ENCODE data around the gene CREBBP.

CREBBP gene

GRCh38 chr16:3734758-3735221 lies 145.7 kb downstream of the CREBBP start:
- no peak for TF ChIP-seq POLR2AphosphoS5 (IDR thresholded peaks at IDR 0.05; ENCODE audit: low read depth, low read length)
- no peak for TF ChIP-seq TAF1 (IDR thresholded peaks at IDR 0.05; ENCODE audit: borderline replicate concordance, low read depth, low read length)
- TF ChIP-seq POLR2A (IDR thresholded peaks at IDR 0.05; ENCODE audit: low read depth, low read length): no peak
- FAIRE-seq (no peak), DNase-seq (ENCODE audit: insufficient read length) (no peak)

GRCh38 chr16:3734084-3734757 lies 146.3 kb downstream of the CREBBP start:
- FAIRE-seq: no peak
- TF ChIP-seq TAF1 (IDR thresholded peaks at IDR 0.05; ENCODE audit: borderline replicate concordance, low read depth, low read length) (no peak), POLR2AphosphoS5 (IDR thresholded peaks at IDR 0.05; ENCODE audit: low read depth, low read length) (no peak), POLR2A (IDR thresholded peaks at IDR 0.05; ENCODE audit: low read depth, low read length) (no peak)
- no peak for DNase-seq (ENCODE audit: insufficient read length)

- TF ChIP-seq POLR2A (IDR thresholded peaks at IDR 0.05; ENCODE audit: low read depth, low read length) (no peak), TAF1 (IDR thresholded peaks at IDR 0.05; ENCODE audit: borderline replicate concordance, low read depth, low read length) (no peak), POLR2AphosphoS5 (IDR thresholded peaks at IDR 0.05; ENCODE audit: low read depth, low read length) (no peak)
- DNase-seq (ENCODE audit: insufficient read length) (no peak), FAIRE-seq (no peak)
These were observed 148.3 kb downstream of the CREBBP start for GRCh38 chr16:3732171-3732570.

- no peak for DNase-seq (ENCODE audit: insufficient read length)
- TF ChIP-seq POLR2AphosphoS5 (IDR thresholded peaks at IDR 0.05; ENCODE audit: low read depth, low read length): no peak
- no peak for TF ChIP-seq POLR2A (IDR thresholded peaks at IDR 0.05; ENCODE audit: low read depth, low read length)
- no peak for TF ChIP-seq TAF1 (IDR thresholded peaks at IDR 0.05; ENCODE audit: borderline replicate concordance, low read depth, low read length)
- no peak for FAIRE-seq
These were observed 149.2 kb downstream of the CREBBP start for GRCh38 chr16:3731126-3731935.

GRCh38 chr16:3730161-3731125 lies 150.1 kb downstream of the CREBBP start:
- TF ChIP-seq POLR2AphosphoS5 (IDR thresholded peaks at IDR 0.05; ENCODE audit: low read depth, low read length) (no peak), POLR2A (IDR thresholded peaks at IDR 0.05; ENCODE audit: low read depth, low read length) (no peak), TAF1 (IDR thresholded peaks at IDR 0.05; ENCODE audit: borderline replicate concordance, low read depth, low read length) (no peak)
- FAIRE-seq: no peak
- no peak for DNase-seq (ENCODE audit: insufficient read length)

GRCh38 chr16:3729161-3730112 lies 151.1 kb downstream of the CREBBP start:
- TF ChIP-seq POLR2A (IDR thresholded peaks at IDR 0.05; ENCODE audit: low read depth, low read length) (no peak), TAF1 (IDR thresholded peaks at IDR 0.05; ENCODE audit: borderline replicate concordance, low read depth, low read length) (no peak), POLR2AphosphoS5 (IDR thresholded peaks at IDR 0.05; ENCODE audit: low read depth, low read length) (no peak)
- no peak for DNase-seq (ENCODE audit: insufficient read length)
- FAIRE-seq: no peak

GRCh38 chr16:3728424-3729160 lies 151.9 kb downstream of the CREBBP start:
- FAIRE-seq (no peak), DNase-seq (ENCODE audit: insufficient read length) (no peak)
- TF ChIP-seq TAF1 (IDR thresholded peaks at IDR 0.05; ENCODE audit: borderline replicate concordance, low read depth, low read length) (no peak), POLR2AphosphoS5 (IDR thresholded peaks at IDR 0.05; ENCODE audit: low read depth, low read length) (no peak), POLR2A (IDR thresholded peaks at IDR 0.05; ENCODE audit: low read depth, low read length) (no peak)

- DNase-seq (ENCODE audit: insufficient read length): no peak
- TF ChIP-seq TAF1 (IDR thresholded peaks at IDR 0.05; ENCODE audit: borderline replicate concordance, low read depth, low read length) (no peak), POLR2A (IDR thresholded peaks at IDR 0.05; ENCODE audit: low read depth, low read length) (no peak), POLR2AphosphoS5 (IDR thresholded peaks at IDR 0.05; ENCODE audit: low read depth, low read length) (no peak)
- no peak for FAIRE-seq
These were observed 152.6 kb downstream of the CREBBP start for GRCh38 chr16:3727806-3728381.

GRCh38 chr16:3726021-3726687 lies 154.4 kb downstream of the CREBBP start:
- no peak for FAIRE-seq
- TF ChIP-seq POLR2AphosphoS5 (IDR thresholded peaks at IDR 0.05; ENCODE audit: low read depth, low read length) (no peak), TAF1 (IDR thresholded peaks at IDR 0.05; ENCODE audit: borderline replicate concordance, low read depth, low read length) (no peak), POLR2A (IDR thresholded peaks at IDR 0.05; ENCODE audit: low read depth, low read length) (no peak)
- DNase-seq (ENCODE audit: insufficient read length): no peak
